Activated CD8-positive, alpha-beta memory T cell treated with anti-CD3 and anti-CD28 coated beads, Interleukin-2, amount 50 U/mL, for 1 hour (primary cell): ENCODE measurements around the gene ENPP6.

Experiments used
- DNase-seq: peaks from one replicate; pipeline ENCODE4 v3.0.0-alpha.2; 2020; ENCODE audit errors: extremely low read depth

ENPP6 gene

GRCh38 chr4:184104419-184105101 lies 113.1 kb downstream of the ENPP6 start:
- DNase-seq = no peak

GRCh38 chr4:184103527-184104264 lies 114.0 kb downstream of the ENPP6 start:
- DNase-seq = no peak

GRCh38 chr4:184102927-184103326 lies 114.7 kb downstream of the ENPP6 start:
- DNase-seq = no peak

- DNase-seq = no peak
Observed at GRCh38 chr4:184102488-184102887, 115.2 kb downstream of the ENPP6 start.

- DNase-seq = no peak
Observed at GRCh38 chr4:184101711-184102110, 116.0 kb downstream of the ENPP6 start.

- no peak for DNase-seq
Observed at GRCh38 chr4:184100297-184100885, 117.3 kb downstream of the ENPP6 start.

GRCh38 chr4:184099535-184099966 lies 118.1 kb downstream of the ENPP6 start:
- no peak for DNase-seq

- DNase-seq = no peak
Observed at GRCh38 chr4:184099000-184099399, 118.7 kb downstream of the ENPP6 start.

GRCh38 chr4:184097815-184098214 lies 119.9 kb downstream of the ENPP6 start:
- no peak for DNase-seq

- DNase-seq = no peak
Observed at GRCh38 chr4:184097241-184097605, 120.5 kb downstream of the ENPP6 start.

- DNase-seq = no peak
Observed at GRCh38 chr4:184096561-184097240, 121.0 kb downstream of the ENPP6 start.

GRCh38 chr4:184094532-184095159 lies 123.0 kb downstream of the ENPP6 start:
- DNase-seq = no peak

GRCh38 chr4:184091986-184092385 lies 125.7 kb downstream of the ENPP6 start:
- no peak for DNase-seq

- no peak for DNase-seq
Observed at GRCh38 chr4:184090571-184090970, 127.1 kb downstream of the ENPP6 start.

- DNase-seq = no peak
Observed at GRCh38 chr4:184080674-184081073, 137.0 kb downstream of the ENPP6 start.

- no peak for DNase-seq
Observed at GRCh38 chr4:184074677-184075388, 142.8 kb downstream of the ENPP6 start.

- no peak for DNase-seq
Observed at GRCh38 chr4:184067931-184068554, 149.6 kb downstream of the ENPP6 start.

- DNase-seq = no peak
Observed at GRCh38 chr4:184066584-184067300, 150.9 kb downstream of the ENPP6 start.

GRCh38 chr4:184064877-184065276 lies 152.8 kb downstream of the ENPP6 start:
- DNase-seq = no peak

- DNase-seq = no peak
Observed at GRCh38 chr4:184062769-184063168, 154.9 kb downstream of the ENPP6 start.
